HepG2 (cell line): Measurements from ENCODE around the gene SND1. TPM values are rescaled to one million over a fixed set of nuclear protein-coding genes. Genes with fewer than 3 reads are reported as not detected.
A peak's percentile ranks its signal among the peaks of the same experiment; 100 is the strongest.

Source experiments
- EED ChIP-seq: sonication (generic); formaldehyde crosslinking; IDR thresholded peaks from 2 replicates; pipeline ENCODE4 v1.5.0; 2020; ENCODE audit warnings: mild to moderate bottlenecking, missing genetic modification reagents
- ELF1 ChIP-seq: sonication (generic); formaldehyde crosslinking; IDR thresholded peaks from 2 replicates; pipeline ENCODE4 v1.4.0; 2020; ENCODE audit warnings: missing genetic modification reagents
- KDM5A ChIP-seq: fragments of 200-600 bp; sonication (generic); IDR thresholded peaks from 2 replicates; pipeline ENCODE4 v1.7.0; 2018; ENCODE audit warnings: antibody characterized with exemption, mild to moderate bottlenecking, low read length, borderline replicate concordance
- KMT2A ChIP-seq: sonication (generic); formaldehyde crosslinking; IDR thresholded peaks from 2 replicates; pipeline ENCODE4 v1.4.0; 2020; ENCODE audit warnings: missing genetic modification reagents
- RELA ChIP-seq: sonication (generic); formaldehyde crosslinking; IDR thresholded peaks from 2 replicates; pipeline ENCODE4 v1.4.0; 2020; ENCODE audit warnings: missing genetic modification reagents
- TFDP1 ChIP-seq: IDR thresholded peaks from 2 replicates; pipeline ENCODE4 v1.6.1; 2016; ENCODE audit warnings: missing compliant biosample characterization, missing genetic modification reagents, borderline replicate concordance
- ZNF230 ChIP-seq: sonication (generic); formaldehyde crosslinking; IDR thresholded peaks from 2 replicates; pipeline ENCODE4 v1.4.0; 2020; ENCODE audit warnings: mild to moderate bottlenecking, missing genetic modification reagents
- ZNF33B ChIP-seq: sonication (generic); formaldehyde crosslinking; IDR thresholded peaks from 2 replicates; pipeline ENCODE4 v1.5.1; 2020; ENCODE audit warnings: mild to moderate bottlenecking, missing genetic modification reagents
- ZNF607 ChIP-seq: sonication (generic); formaldehyde crosslinking; IDR thresholded peaks from 2 replicates; pipeline ENCODE4 v1.5.1; 2020; ENCODE audit warnings: missing genetic modification reagents, mild to moderate bottlenecking, borderline replicate concordance
- ZNF749 ChIP-seq: sonication (generic); formaldehyde crosslinking; IDR thresholded peaks from 2 replicates; pipeline ENCODE4 v1.8.0; 2022; ENCODE audit warnings: mild to moderate bottlenecking, missing genetic modification reagents, moderate library complexity, borderline replicate concordance
- polyA plus RNA-seq, 8 experiments: library from polyadenylated mRNA; depleted of rRNA in 3 of 8; stranded (reverse) in 7 of 8; unstranded in 1 of 8; fragments of >200 nt; fragmentation: Illumina TruSeq in 4 of 8; extraction: Trizol in 4 of 8; gene quantifications; 2 replicates each; pipeline versions ENCODE4 v1.2.1 to v1.2.3, GENCODE V29; 2011 to 2016; ENCODE audit warnings: low read depth in 4 of 8, missing spikeins in 1 of 8, mixed read lengths in 1 of 8; ENCODE audit not compliant: insufficient read depth in 1 of 8
- total RNA-seq, 5 experiments: library from RNA; depleted of rRNA; stranded (reverse); fragments of >200 nt; fragmentation: Illumina TruSeq; extraction: Trizol; gene quantifications; 2 replicates each; pipeline ENCODE4 v1.2.3, GENCODE V29; 2016; ENCODE audit warnings: low read depth in 1 of 5
- TF ChIP-seq, protein P1 (sequence below): sonication (generic); formaldehyde crosslinking; IDR thresholded peaks from 2 replicates; pipeline ENCODE4 v1.4.0; 2020; ENCODE audit warnings: low read depth, missing genetic modification reagents
- TF ChIP-seq, protein P2 (sequence below): sonication (generic); formaldehyde crosslinking; IDR thresholded peaks from 2 replicates; pipeline ENCODE4 v1.5.0; 2020; ENCODE audit warnings: missing genetic modification reagents
- TF ChIP-seq, protein P3 (sequence below): sonication (generic); formaldehyde crosslinking; IDR thresholded peaks from 2 replicates; pipeline ENCODE4 v1.4.0; 2020; ENCODE audit warnings: missing genetic modification reagents
- TF ChIP-seq, protein P4 (sequence below), 2 experiments: sonication (generic) in 1 of 2; formaldehyde crosslinking in 1 of 2; IDR thresholded peaks; 2 replicates each; pipeline versions ENCODE4 v1.5.1 to v1.6.1; 2011 to 2020; ENCODE audit warnings: borderline replicate concordance in 1 of 2, low read depth in 1 of 2, low read length in 1 of 2, mild to moderate bottlenecking in 1 of 2, missing genetic modification reagents in 1 of 2, moderate library complexity in 1 of 2
- TF ChIP-seq, protein P5 (sequence below): sonication (generic); formaldehyde crosslinking; IDR thresholded peaks from 2 replicates; pipeline ENCODE4 v1.8.0; 2022; ENCODE audit warnings: missing genetic modification reagents, mild to moderate bottlenecking, borderline replicate concordance

SND1 gene
- total and polyA plus RNA-seq, 2 of the 13 experiments (the other 11 are each of a cell fraction or from before 2014, with no cell fraction given), result 110 to 182 TPM

DNA sequence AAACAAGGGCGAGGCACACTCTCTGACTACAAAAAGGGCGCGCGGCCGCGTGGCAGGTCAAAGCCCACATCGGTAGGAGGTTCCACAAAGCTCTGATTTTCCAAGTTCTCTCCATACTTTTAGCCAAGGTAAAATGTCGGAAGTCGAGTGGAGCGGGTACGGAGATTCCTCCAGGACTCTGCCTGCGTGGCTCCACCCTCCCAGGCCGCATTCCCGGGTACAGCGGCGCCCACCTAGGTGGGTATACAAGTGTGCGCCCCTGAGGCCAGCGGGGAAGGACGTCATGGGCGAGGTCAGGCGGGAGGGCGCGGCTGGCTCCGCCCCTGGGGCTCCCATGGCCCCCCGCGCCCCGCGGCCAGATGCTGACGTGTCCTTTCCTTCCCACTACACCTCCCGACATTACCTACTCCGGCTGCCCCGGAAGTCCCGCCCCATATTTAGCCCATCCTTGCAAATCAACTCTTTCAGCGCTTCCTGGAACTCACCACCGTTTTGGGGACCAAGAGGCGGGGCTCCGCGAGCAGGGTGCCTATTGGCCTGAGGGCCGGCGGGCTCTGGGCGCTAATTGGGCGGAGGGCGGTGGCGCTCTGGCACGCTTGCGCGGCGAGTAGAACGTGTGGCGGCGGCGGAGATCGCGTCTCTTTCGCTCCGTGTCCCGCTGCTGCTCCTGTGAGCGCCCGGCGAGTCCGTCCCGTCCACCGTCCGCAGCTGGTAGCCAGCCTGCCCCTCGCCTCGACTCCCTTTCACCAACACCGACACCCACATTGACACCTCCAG is at the start of gene SND1 (continued):
- TF ChIP-seq, protein P1, sequence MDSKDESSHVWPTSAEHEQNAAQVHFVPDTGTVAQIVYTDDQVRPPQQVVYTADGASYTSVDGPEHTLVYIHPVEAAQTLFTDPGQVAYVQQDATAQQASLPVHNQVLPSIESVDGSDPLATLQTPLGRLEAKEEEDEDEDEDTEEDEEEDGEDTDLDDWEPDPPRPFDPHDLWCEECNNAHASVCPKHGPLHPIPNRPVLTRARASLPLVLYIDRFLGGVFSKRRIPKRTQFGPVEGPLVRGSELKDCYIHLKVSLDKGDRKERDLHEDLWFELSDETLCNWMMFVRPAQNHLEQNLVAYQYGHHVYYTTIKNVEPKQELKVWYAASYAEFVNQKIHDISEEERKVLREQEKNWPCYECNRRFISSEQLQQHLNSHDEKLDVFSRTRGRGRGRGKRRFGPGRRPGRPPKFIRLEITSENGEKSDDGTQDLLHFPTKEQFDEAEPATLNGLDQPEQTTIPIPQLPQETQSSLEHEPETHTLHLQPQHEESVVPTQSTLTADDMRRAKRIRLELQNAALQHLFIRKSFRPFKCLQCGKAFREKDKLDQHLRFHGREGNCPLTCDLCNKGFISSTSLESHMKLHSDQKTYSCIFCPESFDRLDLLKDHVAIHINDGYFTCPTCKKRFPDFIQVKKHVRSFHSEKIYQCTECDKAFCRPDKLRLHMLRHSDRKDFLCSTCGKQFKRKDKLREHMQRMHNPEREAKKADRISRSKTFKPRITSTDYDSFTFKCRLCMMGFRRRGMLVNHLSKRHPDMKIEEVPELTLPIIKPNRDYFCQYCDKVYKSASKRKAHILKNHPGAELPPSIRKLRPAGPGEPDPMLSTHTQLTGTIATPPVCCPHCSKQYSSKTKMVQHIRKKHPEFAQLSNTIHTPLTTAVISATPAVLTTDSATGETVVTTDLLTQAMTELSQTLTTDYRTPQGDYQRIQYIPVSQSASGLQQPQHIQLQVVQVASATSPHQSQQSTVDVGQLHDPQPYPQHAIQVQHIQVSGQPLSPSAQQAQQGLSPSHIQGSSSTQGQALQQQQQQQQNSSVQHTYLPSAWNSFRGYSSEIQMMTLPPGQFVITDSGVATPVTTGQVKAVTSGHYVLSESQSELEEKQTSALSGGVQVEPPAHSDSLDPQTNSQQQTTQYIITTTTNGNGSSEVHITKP, result peak; percentile 63
- TF ChIP-seq TFDP1 (CRISPR knock-in tag) (peak; percentile 63), ELF1 (peak; percentile 97), RELA (CRISPR knock-in tag) (peak; percentile 51; the same call in 1 of the 2 replicates), ZNF607 (CRISPR knock-in tag) (0 out of 2 replicates have a peak, but pooled peaks have one; percentile 72), ZNF33B (no peak), KMT2A (CRISPR knock-in tag) (peak; percentile 92), KDM5A (no peak; the same call in 1 of the 2 replicates), ZNF230 (CRISPR knock-in tag) (0 out of 2 replicates have a peak, but pooled peaks have one; percentile 28), ZNF749 (CRISPR knock-in tag) (peak; percentile 93; the same call in 1 of the 2 replicates), EED (CRISPR knock-in tag) (peak; percentile 74)
- TF ChIP-seq, protein P2, sequence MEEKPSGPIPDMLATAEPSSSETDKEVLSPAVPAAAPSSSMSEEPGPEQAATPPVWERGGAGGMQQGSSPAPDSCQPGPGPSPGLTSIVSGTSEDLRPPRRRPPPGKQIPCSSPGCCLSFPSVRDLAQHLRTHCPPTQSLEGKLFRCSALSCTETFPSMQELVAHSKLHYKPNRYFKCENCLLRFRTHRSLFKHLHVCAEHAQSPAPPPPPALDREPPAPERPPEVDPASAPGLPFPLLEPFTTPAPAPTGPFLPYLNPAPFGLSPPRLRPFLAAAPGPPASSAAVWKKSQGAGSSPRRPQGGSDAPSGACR (CRISPR knock-in tag), result peak; percentile 8; the same call in 1 of the 2 replicates
- TF ChIP-seq, protein P3, sequence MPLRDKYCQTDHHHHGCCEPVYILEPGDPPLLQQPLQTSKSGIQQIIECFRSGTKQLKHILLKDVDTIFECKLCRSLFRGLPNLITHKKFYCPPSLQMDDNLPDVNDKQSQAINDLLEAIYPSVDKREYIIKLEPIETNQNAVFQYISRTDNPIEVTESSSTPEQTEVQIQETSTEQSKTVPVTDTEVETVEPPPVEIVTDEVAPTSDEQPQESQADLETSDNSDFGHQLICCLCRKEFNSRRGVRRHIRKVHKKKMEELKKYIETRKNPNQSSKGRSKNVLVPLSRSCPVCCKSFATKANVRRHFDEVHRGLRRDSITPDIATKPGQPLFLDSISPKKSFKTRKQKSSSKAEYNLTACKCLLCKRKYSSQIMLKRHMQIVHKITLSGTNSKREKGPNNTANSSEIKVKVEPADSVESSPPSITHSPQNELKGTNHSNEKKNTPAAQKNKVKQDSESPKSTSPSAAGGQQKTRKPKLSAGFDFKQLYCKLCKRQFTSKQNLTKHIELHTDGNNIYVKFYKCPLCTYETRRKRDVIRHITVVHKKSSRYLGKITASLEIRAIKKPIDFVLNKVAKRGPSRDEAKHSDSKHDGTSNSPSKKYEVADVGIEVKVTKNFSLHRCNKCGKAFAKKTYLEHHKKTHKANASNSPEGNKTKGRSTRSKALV (CRISPR knock-in tag), result 0 out of 2 replicates have a peak, but pooled peaks have one; percentile 36
- TF ChIP-seq, protein P4, sequence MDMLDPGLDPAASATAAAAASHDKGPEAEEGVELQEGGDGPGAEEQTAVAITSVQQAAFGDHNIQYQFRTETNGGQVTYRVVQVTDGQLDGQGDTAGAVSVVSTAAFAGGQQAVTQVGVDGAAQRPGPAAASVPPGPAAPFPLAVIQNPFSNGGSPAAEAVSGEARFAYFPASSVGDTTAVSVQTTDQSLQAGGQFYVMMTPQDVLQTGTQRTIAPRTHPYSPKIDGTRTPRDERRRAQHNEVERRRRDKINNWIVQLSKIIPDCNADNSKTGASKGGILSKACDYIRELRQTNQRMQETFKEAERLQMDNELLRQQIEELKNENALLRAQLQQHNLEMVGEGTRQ (IDR thresholded peaks at IDR 0.05; ENCODE audit: low read depth, low read length), result no peak
- TF ChIP-seq, protein P4 (CRISPR knock-in tag; IDR thresholded peaks at IDR 0.05; ENCODE audit: borderline replicate concordance), result peak; percentile 69; the same call in 1 of the 2 replicates
- TF ChIP-seq, protein P5, sequence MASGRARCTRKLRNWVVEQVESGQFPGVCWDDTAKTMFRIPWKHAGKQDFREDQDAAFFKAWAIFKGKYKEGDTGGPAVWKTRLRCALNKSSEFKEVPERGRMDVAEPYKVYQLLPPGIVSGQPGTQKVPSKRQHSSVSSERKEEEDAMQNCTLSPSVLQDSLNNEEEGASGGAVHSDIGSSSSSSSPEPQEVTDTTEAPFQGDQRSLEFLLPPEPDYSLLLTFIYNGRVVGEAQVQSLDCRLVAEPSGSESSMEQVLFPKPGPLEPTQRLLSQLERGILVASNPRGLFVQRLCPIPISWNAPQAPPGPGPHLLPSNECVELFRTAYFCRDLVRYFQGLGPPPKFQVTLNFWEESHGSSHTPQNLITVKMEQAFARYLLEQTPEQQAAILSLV (CRISPR knock-in tag), result peak; percentile 40; the same call in 1 of the 2 replicates
